Urinary bladder (tissue), 4 donors: ENCODE measurements around the gene APOB. TPM values are rescaled to one million over a fixed set of nuclear protein-coding genes. Genes with fewer than 3 reads are reported as not detected.
A peak's percentile ranks its signal among the peaks of the same experiment; 100 is the strongest.

ENCODE experiments used
- DNase-seq: peaks from one replicate; pipeline ENCODE4 v3.0.0-alpha.2; 2015; ENCODE audit errors: extremely low spot score
- H3K27ac ChIP-seq: one replicate; pipeline ENCODE4 v1.5.1; 2013; ENCODE audit warnings: low read depth, mild to moderate bottlenecking, moderate library complexity
- H3K36me3 ChIP-seq: one replicate; pipeline ENCODE4 v1.6.1; 2013; ENCODE audit warnings: mild to moderate bottlenecking, moderate library complexity; ENCODE audit not compliant: insufficient read depth
- H3K4me1 ChIP-seq: one replicate; pipeline ENCODE4 v1.6.1; 2013; ENCODE audit warnings: mild to moderate bottlenecking, moderate library complexity; ENCODE audit not compliant: insufficient read depth
- H3K4me3 ChIP-seq: one replicate; pipeline ENCODE4 v1.5.1; 2013; ENCODE audit warnings: low read depth, low read length
- WGBS: extraction: QIAGEN DNeasy Blood & Tissue Kit; methylation state at CpG from one replicate; pipeline ENCODE4 v1.1.7; 2013; 5-methylcytosine and 5-hydroxymethylcytosine counted together
- polyA plus RNA-seq: library from polyadenylated mRNA; stranded (reverse); fragments of 200-250 nt; gene quantifications from one replicate; pipeline ENCODE4 v1.2.3, GENCODE V29; 2013
- total RNA-seq: library from RNA; depleted of rRNA; stranded (reverse); fragments of >200 nt; gene quantifications from one replicate; pipeline ENCODE4 v1.2.3, GENCODE V29; 2014
- donor health status: healthy with polysubstance abuse.
- donor health status: healthy.

APOB gene
- total and polyA plus RNA-seq, 2 donors, result 0.32 to 0.49 TPM

DNA sequence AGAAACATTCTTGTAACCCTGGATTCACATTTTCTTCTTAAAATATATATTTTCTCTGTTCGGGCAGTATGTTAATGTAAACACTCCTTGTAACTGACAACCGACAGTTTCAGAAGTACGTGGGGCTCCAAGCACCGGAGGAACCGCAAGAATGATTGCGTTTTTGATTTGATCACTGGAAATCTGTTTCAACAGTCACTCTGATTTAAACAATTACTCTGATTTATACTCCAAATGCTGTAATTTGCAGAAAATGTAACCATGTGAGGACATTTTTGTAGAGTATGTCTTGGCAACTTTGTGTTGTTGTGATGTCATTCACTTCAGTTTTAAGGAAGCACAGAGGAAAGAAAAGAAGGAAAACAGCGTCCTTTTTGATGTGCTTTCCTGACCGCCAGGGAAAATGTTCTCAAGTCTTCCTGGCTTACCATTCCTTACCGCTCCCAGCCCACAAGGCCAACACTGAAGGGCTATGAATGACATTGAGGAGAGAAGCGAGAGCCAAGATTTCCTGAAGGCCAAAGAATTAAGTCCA lies 77.7 kb downstream of the APOB start:
- no peaks in the 10 kb centered on the region for H3K4me1 ChIP-seq
- H3K27ac ChIP-seq, result no peak overlapping the region
- no peak overlapping the region for H3K4me3 ChIP-seq
- WGBS, result 72% methylated on average over 10 of the region's 10 CpGs
- no peaks in the 10 kb centered on the region for H3K36me3 ChIP-seq
- no peak for DNase-seq

- 86% methylated on average over 5 of the region's 5 CpGs for WGBS
- Histone ChIP-seq H3K4me3 (no peak overlapping the region), H3K4me1 (no peaks in the 10 kb centered on the region), H3K27ac (no peak overlapping the region), H3K36me3 (no peaks in the 10 kb centered on the region)
- DNase-seq, result no peak
Observed at GRCh38 chr2:20965221-20965620, 78.7 kb downstream of the APOB start.

GRCh38 chr2:20963867-20964266 lies 80.0 kb downstream of the APOB start:
- H3K27ac ChIP-seq, result no peak overlapping the region
- no peaks in the 10 kb centered on the region for H3K4me1 ChIP-seq
- 89% methylated on average over 2 of the region's 2 CpGs for WGBS
- no peaks in the 10 kb centered on the region for H3K36me3 ChIP-seq
- no peak overlapping the region for H3K4me3 ChIP-seq
- no peak for DNase-seq

- Histone ChIP-seq H3K36me3 (no peaks in the 10 kb centered on the region), H3K4me3 (no peak overlapping the region), H3K27ac (no peak overlapping the region), H3K4me1 (no peaks in the 10 kb centered on the region)
- DNase-seq, result peak; percentile 70
- WGBS, result 26% methylated on average over 5 of the region's 5 CpGs
Observed at GRCh38 chr2:20962939-20963557, 80.8 kb downstream of the APOB start.

GRCh38 chr2:20961858-20962257 lies 82.0 kb downstream of the APOB start:
- no peak overlapping the region for H3K4me3 ChIP-seq
- no peaks in the 10 kb centered on the region for H3K4me1 ChIP-seq
- DNase-seq, result no peak
- WGBS, result 38% methylated on average over 7 of the region's 7 CpGs
- H3K36me3 ChIP-seq, result no peaks in the 10 kb centered on the region
- no peak overlapping the region for H3K27ac ChIP-seq

DNA sequence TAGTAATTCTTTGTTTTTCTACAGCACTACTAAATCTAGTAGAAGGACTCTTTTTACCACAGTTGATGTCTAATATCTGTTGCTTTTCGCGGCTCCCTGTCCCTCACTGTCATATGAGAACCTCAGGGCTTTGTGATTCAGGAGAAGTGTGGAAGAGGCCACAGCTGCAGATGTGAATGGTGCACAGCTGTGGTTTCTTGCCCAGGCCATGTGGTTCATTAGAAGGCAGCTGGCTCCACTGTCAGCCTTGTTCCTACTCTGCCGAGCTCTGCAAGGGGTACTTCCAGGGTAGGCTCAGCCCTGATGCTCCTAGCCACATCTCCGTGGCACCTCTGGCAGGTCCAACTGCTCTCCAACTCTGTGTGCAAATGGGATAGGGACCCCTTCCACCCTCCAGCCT lies 83.9 kb downstream of the APOB start:
- DNase-seq, result no peak
- Histone ChIP-seq H3K36me3 (no peaks in the 10 kb centered on the region), H3K4me3 (no peak overlapping the region), H3K4me1 (no peaks in the 10 kb centered on the region), H3K27ac (no peak overlapping the region)
- WGBS, result 76% methylated on average over 4 of the region's 4 CpGs

DNA sequence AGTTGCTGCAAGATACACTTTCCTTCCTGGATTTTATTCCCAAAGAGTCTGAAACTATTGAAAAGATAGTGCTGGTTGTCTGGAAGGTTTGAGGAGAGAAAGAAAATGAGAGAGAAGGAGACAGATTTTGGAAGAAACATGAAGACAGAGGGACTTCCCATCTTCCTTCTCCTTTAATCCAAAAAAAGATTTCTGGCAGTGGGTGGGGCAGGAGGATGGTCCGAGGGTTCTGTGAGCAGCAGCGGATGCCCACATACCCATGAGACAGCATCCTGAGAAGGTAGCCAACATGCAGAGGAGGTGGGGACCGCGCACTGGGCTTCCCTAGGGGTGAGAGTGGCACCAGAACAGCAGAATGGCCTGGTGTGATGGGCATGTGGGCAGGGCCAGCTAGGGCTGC lies 84.6 kb downstream of the APOB start:
- Histone ChIP-seq H3K4me3 (no peak overlapping the region), H3K27ac (no peak overlapping the region), H3K4me1 (no peaks in the 10 kb centered on the region), H3K36me3 (no peaks in the 10 kb centered on the region)
- DNase-seq, result no peak
- 73% methylated on average over 4 of the region's 4 CpGs for WGBS

GRCh38 chr2:20957788-20958525 lies 85.9 kb downstream of the APOB start:
- H3K27ac ChIP-seq, result no peak overlapping the region
- 72% methylated on average over 21 of the region's 21 CpGs for WGBS

GRCh38 chr2:20955277-20956026 lies 88.4 kb downstream of the APOB start:
- no peaks in the 10 kb centered on the region for H3K36me3 ChIP-seq
- WGBS, result 71% methylated on average over 10 of the region's 10 CpGs
- no peak overlapping the region for H3K4me3 ChIP-seq
- DNase-seq, result no peak
- H3K4me1 ChIP-seq, result no peaks in the 10 kb centered on the region
- H3K27ac ChIP-seq, result no peak overlapping the region

More at GRCh38 chr2:20957788-20958525, 85.9 kb downstream of the APOB start:
- H3K36me3 ChIP-seq, result no peaks in the 10 kb centered on the region
- H3K4me1 ChIP-seq, result no peaks in the 10 kb centered on the region
- no peak for DNase-seq
- no peak overlapping the region for H3K4me3 ChIP-seq

DNA sequence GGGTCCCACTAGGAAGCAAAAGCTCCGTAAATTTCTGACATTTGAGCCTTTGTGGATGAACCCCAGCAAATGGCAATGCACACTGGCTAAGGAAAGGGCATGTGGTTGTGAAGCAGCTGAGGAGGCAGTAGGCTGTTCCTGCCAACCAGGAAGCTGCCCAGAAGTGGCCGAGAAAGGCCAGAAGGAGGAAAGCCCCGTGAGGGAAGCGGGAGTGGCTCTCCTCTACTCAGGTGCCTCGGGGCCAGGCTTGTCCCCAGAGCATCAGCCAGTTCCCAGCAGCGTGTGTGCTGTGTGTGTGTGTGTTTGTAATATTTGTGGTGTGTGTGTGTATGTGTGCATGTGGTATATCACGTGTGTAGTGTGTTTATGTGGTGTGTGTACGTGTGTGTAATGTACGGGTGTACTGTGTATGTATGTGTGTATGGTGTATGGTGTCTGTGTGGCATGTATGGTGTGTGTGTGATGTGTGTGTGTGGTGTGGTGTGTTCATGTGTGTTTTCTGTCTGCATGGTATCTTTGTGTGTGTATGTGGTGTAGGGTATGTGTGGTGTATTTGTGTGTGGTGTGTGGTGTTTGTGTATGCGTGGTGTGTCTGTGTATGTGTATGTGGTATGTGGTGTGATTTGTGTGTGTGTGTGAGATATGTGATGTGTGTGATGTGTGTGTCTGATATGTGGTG lies 90.6 kb downstream of the APOB start:
- H3K4me3 ChIP-seq, result no peak overlapping the region
- no peak overlapping the region for H3K27ac ChIP-seq
- no peak for DNase-seq
- 76% methylated on average over 10 of the region's 10 CpGs for WGBS
- H3K36me3 ChIP-seq, result no peaks in the 10 kb centered on the region
- H3K4me1 ChIP-seq, result no peaks in the 10 kb centered on the region

Other genes starting within 250 kb of the APOB start
- gene LDAH, start 221.0 kb downstream of the APOB start, total RNA-seq, result 28.2 TPM
- 10.8 TPM for gene LDAH, start 221.0 kb downstream of the APOB start, polyA plus RNA-seq
- gene TDRD15, start 79.9 kb upstream of the APOB start, total RNA-seq, result 3.8 TPM
- gene TDRD15, start 79.9 kb upstream of the APOB start, polyA plus RNA-seq, result not detected